Smooth muscle cell (in vitro differentiated cells): ENCODE data around the gene SLC28A1. TPM values are rescaled to one million over a fixed set of nuclear protein-coding genes. Genes with fewer than 3 reads are reported as not detected.

Source experiments
- DNase-seq: peaks from one replicate; lab custom pipeline; 2025; ENCODE audit not compliant: unreplicated experiment; lab: John Stamatoyannopoulos, UW
- H2AFZ ChIP-seq: fragments of 200-600 bp; sonication (generic); 2 replicates; pipeline ENCODE4 v1.6.0; 2016; ENCODE audit warnings: antibody characterized with exemption, low read depth, mild to moderate bottlenecking
- H3F3A ChIP-seq: fragments of 200-600 bp; sonication (generic); 2 replicates; pipeline ENCODE4 v1.6.0; 2017; ENCODE audit warnings: antibody characterized with exemption, low read depth
- H3K27ac ChIP-seq: fragments of 200-600 bp; sonication (generic); 2 replicates; pipeline ENCODE4 v1.5.1; 2016; ENCODE audit warnings: low read depth, mild to moderate bottlenecking
- H3K27me3 ChIP-seq: fragments of 200-600 bp; sonication (generic); 2 replicates; pipeline ENCODE4 v1.6.1; 2016; ENCODE audit warnings: low read depth, mild to moderate bottlenecking
- H3K36me3 ChIP-seq: fragments of 200-600 bp; sonication (generic); 2 replicates; pipeline ENCODE4 v1.5.1; 2016; ENCODE audit warnings: low read depth
- H3K4me1 ChIP-seq: fragments of 200-600 bp; sonication (generic); 2 replicates; pipeline ENCODE4 v1.5.1; 2016; ENCODE audit warnings: low read depth
- H3K4me2 ChIP-seq: fragments of 200-600 bp; sonication (generic); 2 replicates; pipeline ENCODE4 v1.6.0; 2016; ENCODE audit warnings: mild to moderate bottlenecking
- H3K4me3 ChIP-seq: fragments of 200-600 bp; sonication (generic); 2 replicates; pipeline ENCODE4 v1.5.1; 2016; ENCODE audit warnings: mild to moderate bottlenecking
- H3K79me2 ChIP-seq: fragments of 200-600 bp; sonication (generic); 2 replicates; pipeline ENCODE4 v1.6.0; 2016; ENCODE audit warnings: low read depth, mild to moderate bottlenecking
- H3K9ac ChIP-seq: fragments of 200-600 bp; sonication (generic); 2 replicates; pipeline ENCODE4 v1.6.0; 2016; ENCODE audit warnings: low read depth
- H3K9me3 ChIP-seq: fragments of 200-600 bp; sonication (generic); replicated peaks from 2 replicates; pipeline ENCODE4 v1.5.1; 2016; ENCODE audit warnings: low read depth
- H4K20me1 ChIP-seq: fragments of 200-600 bp; sonication (generic); 2 replicates; pipeline ENCODE4 v1.6.0; 2016; ENCODE audit warnings: low read depth
- WGBS: methylation state at CpG from one replicate; pipeline ENCODE4 v1.1.7; 2016; ENCODE audit warnings: low lambda C conversion rate; 5-methylcytosine and 5-hydroxymethylcytosine counted together
- polyA plus RNA-seq: library from polyadenylated mRNA; unstranded; fragments of >200 nt; fragmentation: Nextera tagmentation; extraction: Ambion mirVana; gene quantifications from 2 replicates; pipeline ENCODE4 v1.2.1, GENCODE V29; 2016
- total RNA-seq: library from RNA; depleted of rRNA; stranded (reverse); fragments of >200 nt; gene quantifications from 2 replicates; pipeline ENCODE4 v1.2.3, GENCODE V29; 2014
- TF ChIP-seq, protein P1 (sequence below): fragments of 200-600 bp; sonication (generic); IDR thresholded peaks from 2 replicates; pipeline ENCODE4 v1.5.1; 2017; ENCODE audit warnings: borderline replicate concordance, mild to moderate bottlenecking, antibody characterized with exemption; ENCODE audit not compliant: insufficient read depth, poor library complexity, severe bottlenecking

Gene SLC28A1
- total and polyA plus RNA-seq, 2 experiments from 2014 or later: 0.09 TPM; not detected in 1

DNA sequence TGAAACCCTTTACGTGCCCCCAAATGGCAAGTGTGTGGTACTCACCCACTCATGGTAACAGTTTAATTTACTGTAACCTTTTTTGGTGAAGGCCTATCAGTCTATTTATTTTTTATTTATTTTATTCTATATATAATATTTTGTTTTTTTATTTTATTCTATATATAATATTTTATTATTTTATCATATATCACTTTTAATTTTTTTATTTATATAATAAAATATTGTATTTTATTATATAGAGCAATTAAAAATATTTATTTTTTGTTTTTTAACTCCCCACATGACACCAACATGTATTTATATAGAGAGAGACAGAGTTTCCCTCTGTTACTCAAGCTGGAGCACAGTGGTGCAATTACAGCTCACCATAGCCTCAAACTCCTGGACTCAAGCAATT, 41.4 kb downstream of the SLC28A1 start:
- Histone ChIP-seq H2AFZ (no peak overlapping the region), H3K36me3 (no peaks in the 10 kb centered on the region), H3K9ac (no peak overlapping the region), H3K27ac (no peak overlapping the region), H3K4me1 (no peaks in the 10 kb centered on the region), H3K4me3 (no peak overlapping the region), H3K27me3 (no peaks in the 10 kb centered on the region), H4K20me1 (no peaks in the 10 kb centered on the region), H3K9me3 (no peaks in the 10 kb centered on the region), H3K4me2 (no peak overlapping the region), H3K79me2 (no peaks in the 10 kb centered on the region), H3F3A (no peaks in the 10 kb centered on the region)
- TF ChIP-seq, protein P1, sequence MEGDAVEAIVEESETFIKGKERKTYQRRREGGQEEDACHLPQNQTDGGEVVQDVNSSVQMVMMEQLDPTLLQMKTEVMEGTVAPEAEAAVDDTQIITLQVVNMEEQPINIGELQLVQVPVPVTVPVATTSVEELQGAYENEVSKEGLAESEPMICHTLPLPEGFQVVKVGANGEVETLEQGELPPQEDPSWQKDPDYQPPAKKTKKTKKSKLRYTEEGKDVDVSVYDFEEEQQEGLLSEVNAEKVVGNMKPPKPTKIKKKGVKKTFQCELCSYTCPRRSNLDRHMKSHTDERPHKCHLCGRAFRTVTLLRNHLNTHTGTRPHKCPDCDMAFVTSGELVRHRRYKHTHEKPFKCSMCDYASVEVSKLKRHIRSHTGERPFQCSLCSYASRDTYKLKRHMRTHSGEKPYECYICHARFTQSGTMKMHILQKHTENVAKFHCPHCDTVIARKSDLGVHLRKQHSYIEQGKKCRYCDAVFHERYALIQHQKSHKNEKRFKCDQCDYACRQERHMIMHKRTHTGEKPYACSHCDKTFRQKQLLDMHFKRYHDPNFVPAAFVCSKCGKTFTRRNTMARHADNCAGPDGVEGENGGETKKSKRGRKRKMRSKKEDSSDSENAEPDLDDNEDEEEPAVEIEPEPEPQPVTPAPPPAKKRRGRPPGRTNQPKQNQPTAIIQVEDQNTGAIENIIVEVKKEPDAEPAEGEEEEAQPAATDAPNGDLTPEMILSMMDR: no peak
- WGBS: 97% methylated on average over 1 of the region's 1 CpG
- no peak for DNase-seq

DNA sequence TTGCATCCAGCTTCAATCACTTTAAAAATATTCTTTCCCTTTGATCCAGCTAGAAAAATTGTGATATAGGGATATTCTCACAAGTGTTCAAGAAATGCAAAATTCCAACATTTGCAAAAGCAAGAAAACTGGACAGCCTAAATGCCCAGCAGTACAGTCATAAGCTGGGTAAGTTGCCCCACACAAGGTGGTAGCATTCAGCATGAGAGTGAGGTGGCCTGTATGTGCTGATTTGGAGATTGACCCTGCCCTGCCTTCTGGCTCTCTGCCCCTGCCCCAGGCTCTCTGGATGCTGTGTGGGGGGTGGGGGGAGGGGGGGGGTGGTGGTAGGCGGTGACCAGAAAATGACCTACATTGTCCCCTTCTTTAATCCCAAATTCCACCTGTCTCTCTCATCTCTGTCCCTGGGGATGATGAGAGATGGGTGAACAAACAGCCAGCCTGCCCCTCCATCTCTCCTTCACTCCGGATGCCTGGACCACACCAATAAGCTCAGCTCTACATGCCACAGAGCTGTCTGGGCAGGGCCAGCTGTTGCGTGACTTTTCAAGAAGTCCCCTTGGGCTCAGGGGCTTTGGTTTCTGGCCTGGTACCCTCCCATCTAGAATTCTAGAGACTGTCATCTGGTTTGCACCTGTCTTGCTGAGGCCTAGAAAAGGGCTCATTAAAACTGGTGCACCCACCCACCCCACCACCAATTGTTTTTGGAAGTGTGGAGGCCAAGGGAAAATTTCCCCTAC, 42.2 kb downstream of the SLC28A1 start:
- H4K20me1 ChIP-seq: no peaks in the 10 kb centered on the region
- no peaks in the 10 kb centered on the region for H3K9me3 ChIP-seq
- TF ChIP-seq, protein P1: no peak
- H3K4me1 ChIP-seq: no peaks in the 10 kb centered on the region
- no peaks in the 10 kb centered on the region for H3K79me2 ChIP-seq
- H3K4me3 ChIP-seq: no peak overlapping the region
- no peak for DNase-seq
- WGBS: 91% methylated on average over 3 of the region's 3 CpGs
- H3K27ac ChIP-seq: no peak overlapping the region
- H2AFZ ChIP-seq: peak overlapping the region; percentile 77
- H3F3A ChIP-seq: no peaks in the 10 kb centered on the region
- H3K9ac ChIP-seq: no peak overlapping the region
- H3K36me3 ChIP-seq: no peaks in the 10 kb centered on the region
- H3K27me3 ChIP-seq: no peaks in the 10 kb centered on the region
- no peak overlapping the region for H3K4me2 ChIP-seq

DNA sequence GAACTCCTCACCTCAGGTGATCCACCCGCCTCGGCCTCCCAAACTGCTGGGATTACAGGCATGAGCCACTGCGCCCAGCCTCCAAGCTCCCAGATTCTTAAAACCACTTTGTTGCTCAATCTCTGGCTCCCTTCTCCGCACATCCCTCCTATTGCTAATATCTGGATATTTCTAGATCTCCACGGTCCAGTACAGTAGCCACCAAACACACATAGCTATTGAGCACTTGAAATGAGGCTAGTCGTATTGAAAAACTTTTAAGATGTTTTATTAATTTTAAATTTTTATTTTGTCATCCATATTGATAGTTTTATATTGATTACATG, 44.3 kb downstream of the SLC28A1 start:
- Histone ChIP-seq H3K4me1 (no peaks in the 10 kb centered on the region), H3K36me3 (no peaks in the 10 kb centered on the region), H3K9ac (no peak overlapping the region), H3K27me3 (no peaks in the 10 kb centered on the region), H3F3A (no peaks in the 10 kb centered on the region), H3K4me2 (no peak overlapping the region), H4K20me1 (no peaks in the 10 kb centered on the region), H3K4me3 (no peak overlapping the region), H3K9me3 (no peaks in the 10 kb centered on the region), H2AFZ (no peak overlapping the region), H3K27ac (no peak overlapping the region), H3K79me2 (no peaks in the 10 kb centered on the region)
- no peak for DNase-seq
- TF ChIP-seq, protein P1: no peak
- WGBS: 84% methylated on average over 6 of the region's 6 CpGs
